Activated CD4-positive, alpha-beta T cell treated with anti-CD3 and anti-CD28 coated beads for 24 hours (primary cell): Measurements from ENCODE around the gene COMMD9.
"Not testable (repeated sequence)": the region's sequence is repeated elsewhere in the genome, so short reads cannot be mapped to it uniquely, and the experiment has no call there.

Experiments
- DNase-seq, 2 donors: peaks; one replicate each; pipeline ENCODE4 v3.0.0-alpha.2; 2020; ENCODE audit warnings: low read depth in 2 of 2

The COMMD9 gene

DNA sequence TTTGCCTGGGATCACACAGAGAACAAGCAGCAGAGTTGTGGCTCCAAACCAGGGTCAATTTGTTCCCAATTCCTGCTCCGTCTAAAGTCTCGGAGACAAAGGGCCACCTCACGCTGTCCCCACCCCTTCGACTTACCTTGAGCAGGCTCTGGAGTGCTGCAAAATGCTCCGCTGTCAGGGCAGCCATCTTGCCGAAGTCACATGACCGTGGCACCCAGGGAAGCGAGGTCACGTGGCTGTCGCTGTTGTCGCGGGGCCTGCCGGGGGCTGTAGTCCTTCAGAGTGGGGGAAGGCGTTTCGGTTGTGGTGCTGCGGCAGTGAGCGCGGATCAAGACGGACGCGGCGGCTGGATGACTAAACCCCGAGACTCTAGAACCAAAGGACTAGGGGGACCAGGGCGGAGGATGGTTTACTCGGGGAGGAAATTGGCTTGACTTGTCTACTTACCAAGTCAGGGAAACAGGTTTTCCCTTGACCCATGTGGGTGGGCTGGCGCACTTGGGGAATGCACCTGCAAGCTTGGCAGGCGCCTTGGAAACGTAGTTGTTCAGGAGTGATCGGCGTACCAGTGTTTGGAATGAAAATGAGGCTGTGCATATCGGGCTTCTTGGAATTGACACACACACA is at the start of gene COMMD9:
COMMD9 (minus strand) TSS at position 199 of the 627 bp plus-strand sequence; CDS start at position 187, 12 bp downstream.
- peak; percentile 87 to 92 for DNase-seq

DNA sequence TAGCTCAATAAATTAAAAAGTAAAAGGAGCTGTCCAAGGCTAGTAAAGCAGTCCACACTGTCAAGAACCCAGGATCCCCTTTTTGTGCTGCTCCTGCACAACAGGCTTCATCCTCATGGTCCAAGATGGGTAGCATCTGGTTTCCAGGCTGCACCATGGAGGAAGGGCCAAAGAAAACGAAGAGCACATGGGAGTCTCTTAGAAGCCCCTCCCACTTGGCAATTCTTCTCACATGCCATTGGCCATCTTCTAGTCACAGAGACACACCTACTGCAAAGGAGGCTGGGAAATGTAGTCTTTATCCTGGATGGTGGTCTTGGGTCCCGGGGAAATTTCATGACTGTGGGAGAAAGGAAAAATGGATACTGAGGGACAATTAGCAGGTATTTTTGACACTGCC is 44.7 kb upstream of the COMMD9 start:
- no peak for DNase-seq

DNA sequence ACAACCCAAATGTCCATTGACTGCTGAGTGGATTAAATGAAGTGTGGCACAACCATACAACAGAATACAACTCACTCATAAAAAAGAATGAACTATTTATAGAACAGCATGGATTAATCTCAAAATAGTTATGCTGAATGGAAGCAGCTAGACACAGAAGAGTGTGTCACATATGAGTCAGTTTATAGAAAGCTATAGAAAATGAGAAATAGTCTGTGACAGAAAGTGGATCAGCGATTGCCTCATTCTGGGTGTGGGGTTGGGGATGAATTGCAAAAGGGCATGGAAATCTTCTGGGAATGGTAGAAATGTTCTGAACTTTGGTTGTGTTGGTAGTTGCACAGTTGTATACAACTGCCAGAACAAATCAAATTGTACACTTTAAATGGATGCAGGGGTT is 44.2 kb upstream of the COMMD9 start:
- DNase-seq = no peak

DNA sequence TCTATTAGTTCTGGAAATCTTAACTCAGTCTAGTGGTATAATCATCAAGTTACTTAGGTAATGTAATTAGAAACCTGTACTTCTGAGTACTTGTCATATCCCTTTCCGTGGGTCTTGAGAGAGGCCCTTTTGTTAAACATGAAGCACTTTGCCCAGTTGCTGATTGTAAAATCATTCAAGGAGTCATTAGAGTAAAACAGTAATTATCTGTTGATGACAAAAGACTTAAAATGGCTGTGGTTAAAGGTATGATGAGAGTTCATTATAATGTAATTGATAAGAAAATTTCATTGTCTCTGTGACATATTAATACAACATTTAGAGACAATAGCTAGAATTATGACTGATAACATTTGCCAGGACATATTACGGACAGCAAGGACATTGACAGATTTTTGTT is 41.2 kb upstream of the COMMD9 start:
- DNase-seq = no peak

DNA sequence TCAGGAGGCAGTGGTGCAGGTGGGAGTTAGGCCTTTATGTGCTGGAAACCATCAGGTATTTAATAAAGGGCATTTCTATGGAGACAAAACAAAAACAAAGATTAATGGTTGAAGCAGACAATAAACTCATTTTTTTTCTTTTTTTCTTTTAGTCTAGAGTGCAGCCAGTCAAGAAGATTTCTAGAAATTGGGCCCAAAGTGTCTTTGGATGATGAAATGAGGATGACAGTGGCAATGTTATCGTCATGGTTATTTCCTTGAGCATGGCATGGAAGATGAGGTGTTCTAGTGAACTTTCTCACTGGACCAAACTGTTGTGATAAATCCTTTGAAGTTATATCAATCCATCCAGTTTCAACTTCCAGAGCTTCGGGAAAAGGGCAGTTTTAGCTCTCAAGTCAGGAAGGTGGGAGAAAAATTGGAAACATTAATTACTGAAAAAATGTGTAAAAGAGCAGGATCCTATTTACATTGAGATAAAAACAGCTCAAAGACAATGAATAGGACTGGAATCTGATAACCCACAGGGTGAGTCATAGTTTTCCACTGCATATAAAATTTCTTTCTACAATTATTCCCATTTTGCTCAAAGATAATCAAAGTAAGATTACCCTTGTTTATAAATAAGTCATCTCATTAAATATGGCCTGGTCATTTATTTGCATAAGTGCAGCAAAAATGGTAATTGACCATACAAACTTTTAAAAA is 39.9 kb upstream of the COMMD9 start:
- no peak for DNase-seq

DNA sequence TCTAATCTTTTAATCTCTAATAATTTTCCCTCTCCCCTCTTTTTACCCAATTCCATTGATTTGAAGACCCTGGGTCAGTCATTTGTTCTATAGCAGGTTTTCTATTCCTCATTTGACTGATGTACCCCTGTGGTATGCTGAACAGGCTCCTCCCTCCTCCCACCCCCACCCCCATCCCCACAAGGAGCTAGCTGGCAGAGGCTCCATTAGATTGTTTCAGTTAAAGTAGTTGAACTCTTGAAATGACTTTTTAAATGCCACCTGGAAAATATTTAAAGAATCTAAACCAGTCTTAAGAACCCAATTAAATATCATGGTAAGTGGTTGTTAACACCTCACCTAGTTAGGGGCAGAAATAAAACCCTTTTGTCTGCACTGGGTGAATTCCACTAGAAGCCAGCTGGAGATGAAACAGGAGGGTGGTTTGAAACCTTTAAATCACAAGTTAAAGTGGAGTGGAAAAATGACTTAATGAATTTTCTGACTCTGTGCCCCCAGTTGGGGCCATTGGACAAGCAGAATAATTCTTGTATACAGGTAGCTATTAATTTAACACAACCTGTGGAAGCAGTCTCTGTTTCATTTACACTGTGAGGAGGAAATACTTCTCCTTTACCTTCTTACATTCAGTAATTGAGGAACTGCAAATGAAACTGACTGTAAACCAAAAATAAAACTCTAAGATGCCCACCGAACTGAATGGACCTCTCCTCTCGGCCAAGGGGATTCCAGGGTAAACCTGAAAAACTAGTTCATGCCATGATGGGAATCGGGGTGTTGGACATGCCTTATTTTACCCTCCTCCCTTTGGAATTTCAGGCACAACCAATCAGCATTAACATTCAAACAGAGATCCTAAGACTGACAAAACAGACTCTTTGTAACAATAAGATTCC is 37.5 kb upstream of the COMMD9 start:
- no peak for DNase-seq

DNA sequence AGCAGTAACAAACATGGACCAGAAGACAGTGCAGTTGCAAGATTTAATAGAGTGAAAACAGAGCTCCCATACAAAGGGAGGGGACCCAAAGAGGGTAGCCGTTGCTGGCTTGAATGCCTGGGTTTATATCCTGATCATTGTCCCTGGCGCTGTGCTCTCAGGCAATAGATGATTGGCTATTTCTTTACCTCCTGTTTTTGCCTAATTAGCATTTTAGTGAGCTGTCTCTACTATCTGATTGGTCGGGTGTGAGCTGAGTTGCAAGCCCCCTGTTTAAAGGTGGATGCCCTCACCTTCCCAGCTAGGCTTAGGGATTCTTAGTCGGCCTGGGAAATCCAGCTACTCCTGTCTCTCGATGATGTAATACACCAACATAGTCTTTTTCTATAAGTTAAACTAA is 36.2 kb upstream of the COMMD9 start:
- DNase-seq = not testable (repeated sequence)

DNA sequence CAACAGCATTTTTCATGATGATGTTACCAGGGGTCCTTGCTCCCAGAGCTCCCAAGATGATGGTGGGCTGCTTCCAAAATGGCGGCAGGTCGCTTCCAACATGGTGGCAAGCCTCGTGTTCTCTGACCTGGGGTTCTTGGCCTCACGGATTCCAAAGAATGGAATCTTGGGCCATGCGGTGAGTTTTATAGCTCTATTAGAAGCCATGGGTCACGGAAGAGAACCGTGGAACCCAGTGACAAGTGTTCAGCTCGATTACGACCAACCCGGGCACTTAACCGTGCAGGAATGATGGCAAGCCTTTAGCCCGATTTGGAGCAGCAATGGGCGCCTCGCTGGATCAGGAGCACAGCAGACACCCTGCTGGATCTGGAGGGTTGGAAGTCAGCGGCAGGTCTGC is 35.7 kb upstream of the COMMD9 start:
- DNase-seq = not testable (repeated sequence)

DNA sequence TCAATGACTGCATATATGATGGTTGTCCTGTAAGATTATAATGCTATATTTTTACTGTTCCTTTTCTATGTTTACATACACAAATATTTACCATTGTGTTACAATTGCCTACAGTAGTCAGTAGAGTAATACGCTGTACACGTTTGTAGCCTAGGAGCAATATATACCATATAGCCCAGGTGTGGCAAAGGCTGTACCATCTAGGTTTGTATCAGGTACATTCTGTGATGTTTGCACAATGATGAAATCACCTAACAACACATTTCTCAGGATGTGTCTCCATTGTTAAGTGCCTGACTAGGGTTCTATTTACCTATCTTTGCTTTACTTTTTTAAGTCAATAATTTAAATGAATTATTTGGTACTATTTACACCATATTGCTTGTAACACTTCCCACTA is 28.8 kb upstream of the COMMD9 start:
- DNase-seq = no peak

DNA sequence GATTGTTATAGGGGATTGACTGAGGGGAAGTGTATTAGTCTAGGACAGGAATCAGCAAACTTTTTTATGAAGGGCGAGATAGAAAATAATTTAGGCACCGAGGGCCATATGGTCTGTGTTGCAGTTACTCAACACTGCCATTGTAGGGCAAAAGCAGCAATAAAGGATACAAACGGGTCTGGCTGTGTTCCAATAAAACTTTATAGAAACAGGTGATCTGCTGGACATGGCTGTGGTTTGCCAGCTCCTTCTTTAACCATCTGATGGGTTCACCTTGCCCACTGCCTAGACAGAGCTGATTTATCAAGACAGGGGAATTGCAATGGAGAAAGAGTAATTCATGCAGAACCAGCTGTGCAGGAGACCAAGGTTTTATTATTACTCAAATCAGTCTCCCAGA is 26.8 kb upstream of the COMMD9 start:
- no peak for DNase-seq

DNA sequence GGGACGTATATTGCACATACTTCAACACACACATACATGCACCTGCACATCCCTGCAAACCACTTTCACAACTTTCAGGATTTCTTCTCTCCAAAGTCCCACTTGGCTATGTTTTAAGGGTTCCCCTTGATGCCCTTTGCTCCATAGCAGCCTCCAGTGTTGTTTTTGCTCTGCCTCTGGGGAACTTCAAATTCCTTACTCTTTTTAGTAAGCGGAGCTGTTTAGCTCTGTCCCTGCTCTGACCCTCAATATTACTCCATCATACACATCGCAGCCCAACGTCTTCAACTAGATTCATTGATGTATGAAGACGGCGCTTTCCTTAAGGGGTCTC is 25.2 kb upstream of the COMMD9 start:
- DNase-seq = no peak

DNA sequence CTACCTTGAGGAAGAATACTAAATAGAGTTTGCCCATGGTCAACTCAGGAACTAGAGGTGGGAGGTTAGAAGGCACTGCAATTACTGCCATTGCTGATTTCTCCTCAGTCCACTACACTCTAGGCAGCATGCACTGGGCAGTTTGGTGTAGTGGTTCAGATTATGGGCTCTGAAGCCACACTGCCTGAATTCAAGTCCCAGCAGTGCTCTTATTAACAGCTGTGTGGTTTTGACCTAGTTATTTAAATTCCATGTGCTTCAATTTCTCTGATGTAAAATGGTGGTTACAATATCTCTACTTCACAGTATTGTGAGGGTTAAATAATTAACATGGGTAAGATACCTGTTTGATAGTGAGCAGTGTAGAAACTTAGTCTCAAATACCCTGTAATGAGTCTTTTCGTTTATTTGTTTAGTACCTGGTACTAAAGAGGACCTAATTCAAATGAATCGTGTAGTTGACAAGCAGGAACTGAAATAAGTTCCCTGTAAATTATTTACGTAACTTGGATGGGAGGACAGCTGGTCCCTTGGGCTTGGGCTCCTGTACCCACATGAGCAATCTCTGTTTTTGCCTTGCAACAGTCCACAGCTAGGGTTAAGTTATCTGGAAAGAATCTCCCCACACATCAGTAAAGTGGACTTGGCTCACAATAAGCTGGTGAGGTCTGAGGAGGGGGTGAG is 24.7 kb upstream of the COMMD9 start:
- no peak for DNase-seq

DNA sequence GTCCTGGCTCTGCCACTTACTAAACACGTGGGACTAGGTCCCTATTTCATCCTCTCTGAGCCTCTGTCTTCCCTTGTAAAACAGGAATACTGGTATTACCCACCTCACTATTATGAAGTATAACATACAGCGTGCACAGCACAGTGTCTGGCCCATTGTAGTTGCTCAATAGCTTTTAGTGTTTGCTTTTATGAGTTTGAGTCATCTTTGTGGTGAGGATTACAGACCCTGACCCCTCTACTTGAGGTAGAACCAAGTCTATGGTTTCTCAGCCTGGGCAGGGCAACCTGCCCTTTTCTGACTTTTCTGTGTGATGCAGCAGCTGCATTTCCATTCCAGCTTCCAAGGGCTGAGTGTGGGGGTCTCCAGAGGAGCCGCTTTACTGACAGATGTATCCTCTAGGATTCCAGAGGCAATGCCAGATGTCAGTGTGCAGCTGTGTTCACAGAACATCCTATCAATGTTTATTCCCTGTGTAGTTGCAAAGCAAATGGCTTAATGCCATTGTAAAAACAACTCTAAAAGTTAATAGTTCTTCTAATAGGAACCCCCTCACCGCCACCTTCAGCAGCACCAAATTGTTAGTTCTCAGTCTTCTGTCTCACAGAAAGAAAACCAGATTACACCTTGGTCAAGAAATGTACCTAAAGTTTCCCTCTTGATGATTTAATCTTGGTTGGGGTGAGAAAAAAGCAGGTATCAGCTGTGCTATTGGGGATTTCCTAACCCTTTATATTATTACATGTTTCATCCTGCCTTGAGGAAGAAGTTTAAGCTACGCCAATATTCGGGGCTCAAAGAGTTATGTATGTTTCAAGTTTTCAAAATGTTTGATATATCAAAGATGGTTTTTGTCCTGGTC is 23.6 kb upstream of the COMMD9 start:
- no peak for DNase-seq

DNA sequence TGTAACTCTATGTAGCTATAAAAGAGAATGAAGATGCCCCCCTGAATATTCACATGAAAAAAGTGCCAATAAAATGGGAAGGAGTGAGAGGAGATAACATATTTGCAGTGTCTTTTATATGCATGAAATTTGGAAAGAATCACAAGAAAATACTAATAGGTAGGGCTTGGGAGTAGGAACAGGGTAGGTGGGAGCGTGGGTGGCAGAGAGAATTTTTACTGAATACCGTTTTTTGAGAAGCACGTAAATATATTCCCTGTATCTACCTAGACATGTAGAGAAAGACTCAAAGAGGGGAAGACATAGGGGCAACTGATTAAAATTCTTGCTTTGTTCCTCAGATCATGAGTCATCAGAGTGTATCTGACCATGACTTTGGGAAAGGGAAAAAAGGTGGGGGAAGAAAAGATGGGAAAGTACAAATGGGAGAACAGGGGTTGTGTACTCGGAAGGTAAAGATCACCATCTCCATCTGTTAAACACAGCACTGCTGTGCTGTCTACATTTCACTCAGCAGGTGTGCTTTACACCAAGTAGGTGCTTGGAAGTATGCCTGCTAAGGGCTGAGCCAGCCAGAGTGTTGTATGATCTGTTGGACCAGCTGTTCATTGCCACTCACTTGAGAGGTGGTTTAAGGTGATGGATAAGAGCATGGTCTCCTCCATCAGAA is 22.8 kb upstream of the COMMD9 start:
- DNase-seq = no peak

DNA sequence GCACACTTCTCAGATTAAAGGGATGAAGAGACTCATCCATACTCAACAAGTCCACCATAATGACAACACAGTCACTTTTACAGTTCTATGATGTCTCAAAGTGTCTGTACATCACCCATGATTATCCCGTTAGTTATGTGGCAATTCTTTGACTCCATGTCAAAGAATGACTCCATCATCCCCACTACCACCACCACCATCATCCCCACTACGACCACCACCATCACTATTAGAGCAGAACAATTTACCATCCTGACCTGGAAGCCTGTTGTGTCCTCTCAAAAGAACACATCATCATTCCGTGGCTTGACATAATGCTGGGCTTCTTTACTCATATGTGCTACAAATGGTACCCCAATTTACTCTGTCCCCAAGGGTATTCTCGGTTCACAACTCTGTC is 20.6 kb upstream of the COMMD9 start:
- DNase-seq = no peak

DNA sequence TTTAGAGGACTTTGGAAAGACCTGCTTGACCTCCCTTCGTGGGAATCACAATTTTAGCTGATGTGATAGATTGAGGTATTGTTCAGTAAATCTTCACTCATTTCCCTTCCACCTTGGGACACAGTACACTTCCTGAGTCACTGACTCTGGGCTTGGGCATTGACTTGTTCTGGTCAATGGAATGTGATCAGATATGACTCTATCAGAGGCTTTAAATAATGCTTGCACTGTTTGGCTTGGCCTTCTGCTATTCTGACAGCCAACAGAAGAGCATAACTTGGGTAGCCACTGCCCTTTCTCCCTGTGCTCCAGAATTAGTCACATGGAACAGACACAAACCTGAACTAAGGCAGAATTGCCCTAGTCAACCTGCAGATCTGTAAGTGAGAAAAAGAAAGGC is 19.4 kb upstream of the COMMD9 start:
- DNase-seq = no peak

DNA sequence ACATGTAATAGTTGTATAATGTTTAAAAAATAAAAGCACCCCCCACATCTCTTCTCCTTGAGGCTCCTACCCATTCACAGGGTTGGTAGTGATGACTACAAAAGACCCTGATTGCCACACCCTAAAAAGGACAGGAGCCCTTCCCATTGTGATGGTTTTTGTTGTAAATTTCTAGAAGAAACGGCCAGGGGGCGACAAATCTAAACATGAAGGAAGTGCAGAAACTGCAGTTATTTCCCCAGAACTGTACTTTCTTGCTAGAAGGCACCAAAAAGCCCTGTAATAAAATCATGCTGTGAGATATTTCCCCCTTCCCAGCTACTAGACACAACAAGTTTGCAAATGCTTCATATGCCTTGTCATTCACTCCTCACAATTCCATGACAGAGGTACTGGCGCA is 17.7 kb upstream of the COMMD9 start:
- DNase-seq = peak in 1 of 2 donors; percentile 9

DNA sequence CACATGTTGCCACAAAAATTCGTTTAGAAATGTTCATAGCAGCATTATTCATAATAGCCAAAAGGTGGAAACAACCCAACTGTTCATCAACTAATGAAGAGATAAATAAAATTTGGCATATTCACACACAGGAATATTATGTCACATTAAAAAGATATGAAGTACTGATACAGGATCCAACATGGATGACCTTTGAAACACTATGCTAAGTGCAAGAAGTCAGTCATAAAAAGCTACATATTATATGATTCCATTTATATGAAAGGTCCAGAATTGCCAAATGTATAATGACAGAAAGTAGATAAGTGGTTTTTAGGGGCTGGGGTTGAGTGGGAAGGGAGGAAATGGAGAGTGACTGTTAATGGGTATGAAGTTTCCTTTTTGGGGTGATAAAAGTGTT is 15.8 kb upstream of the COMMD9 start:
- DNase-seq = no peak

DNA sequence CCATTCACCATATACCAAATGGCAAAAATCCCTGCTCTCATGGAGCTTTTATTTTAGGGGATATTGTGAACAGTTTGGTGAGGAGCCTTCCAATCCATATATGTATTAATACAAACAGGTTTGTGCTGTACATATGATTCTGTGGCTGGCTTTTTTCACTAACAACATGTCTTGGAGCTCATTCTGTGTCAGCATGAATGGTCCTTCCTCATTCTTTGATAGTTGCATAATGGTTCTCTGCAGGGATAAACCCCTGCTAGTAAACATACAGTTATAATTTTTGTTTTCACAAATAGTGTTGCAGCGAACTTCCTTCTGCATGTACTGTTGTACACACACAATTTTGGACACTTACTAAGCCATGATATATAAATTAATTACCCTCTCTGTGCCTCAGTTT is 15.1 kb upstream of the COMMD9 start:
- DNase-seq = no peak

DNA sequence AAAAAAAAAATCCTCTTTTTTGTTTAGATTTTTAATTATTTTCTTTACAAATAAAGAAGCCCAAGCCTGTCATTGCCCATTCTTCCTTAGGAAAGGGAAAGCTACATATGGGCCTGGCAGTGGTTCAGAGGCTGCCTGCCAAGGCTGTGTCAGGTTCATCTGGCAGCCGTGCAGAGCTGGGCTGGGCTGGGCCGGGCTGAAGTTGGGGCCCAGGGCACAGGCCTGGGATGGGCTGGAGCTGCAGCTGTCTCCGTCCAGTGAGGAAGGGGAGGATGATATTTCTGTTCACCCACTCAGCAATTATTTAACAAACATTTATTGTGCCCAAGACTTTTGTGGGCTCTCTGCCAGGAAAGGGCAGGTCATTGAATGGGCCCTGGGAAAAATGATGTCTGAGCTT is 11.4 kb upstream of the COMMD9 start:
- no peak for DNase-seq
